ENCODE measurements around the gene SPPL3. TPM values are rescaled to one million over a fixed set of nuclear protein-coding genes. Genes with fewer than 3 reads are reported as not detected.

The SPPL3 gene, protein sequence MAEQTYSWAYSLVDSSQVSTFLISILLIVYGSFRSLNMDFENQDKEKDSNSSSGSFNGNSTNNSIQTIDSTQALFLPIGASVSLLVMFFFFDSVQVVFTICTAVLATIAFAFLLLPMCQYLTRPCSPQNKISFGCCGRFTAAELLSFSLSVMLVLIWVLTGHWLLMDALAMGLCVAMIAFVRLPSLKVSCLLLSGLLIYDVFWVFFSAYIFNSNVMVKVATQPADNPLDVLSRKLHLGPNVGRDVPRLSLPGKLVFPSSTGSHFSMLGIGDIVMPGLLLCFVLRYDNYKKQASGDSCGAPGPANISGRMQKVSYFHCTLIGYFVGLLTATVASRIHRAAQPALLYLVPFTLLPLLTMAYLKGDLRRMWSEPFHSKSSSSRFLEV
- 9.6 TPM in 2 replicates for total RNA-seq

DNA sequence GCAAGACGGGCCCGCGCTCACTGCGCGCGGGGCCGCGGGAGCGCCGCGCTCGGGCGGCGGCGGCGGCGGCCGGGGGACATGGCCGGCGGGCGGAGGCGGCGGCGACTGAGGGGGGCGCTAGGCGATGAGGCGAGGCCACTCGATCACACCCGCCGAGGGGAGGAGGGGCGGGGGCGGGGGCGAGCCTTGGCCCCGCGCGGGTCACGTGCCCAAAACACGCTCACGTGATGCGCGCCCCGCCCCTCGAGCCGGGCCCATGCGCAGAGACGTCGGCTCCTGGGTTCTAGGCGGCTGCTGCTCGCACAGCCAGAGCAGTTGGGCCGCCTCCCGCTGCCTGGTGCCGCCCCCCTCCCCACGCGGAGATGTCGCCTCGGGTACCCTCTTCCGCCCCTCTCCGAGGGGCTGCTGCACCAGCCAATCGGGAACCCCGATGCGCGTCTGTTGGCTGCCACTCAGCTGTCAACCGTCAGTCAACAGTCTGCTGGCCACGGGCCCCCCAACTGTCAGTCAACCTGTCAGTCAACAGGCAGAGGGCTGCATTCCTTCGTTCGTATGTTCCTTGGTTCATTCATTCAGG lies at the start of gene SPPL3:
Gene SPPL3, minus strand, starts transcription at position 162 of the 577 bp plus-strand sequence. CDS start 491 bp downstream, outside the sequence.

DNA sequence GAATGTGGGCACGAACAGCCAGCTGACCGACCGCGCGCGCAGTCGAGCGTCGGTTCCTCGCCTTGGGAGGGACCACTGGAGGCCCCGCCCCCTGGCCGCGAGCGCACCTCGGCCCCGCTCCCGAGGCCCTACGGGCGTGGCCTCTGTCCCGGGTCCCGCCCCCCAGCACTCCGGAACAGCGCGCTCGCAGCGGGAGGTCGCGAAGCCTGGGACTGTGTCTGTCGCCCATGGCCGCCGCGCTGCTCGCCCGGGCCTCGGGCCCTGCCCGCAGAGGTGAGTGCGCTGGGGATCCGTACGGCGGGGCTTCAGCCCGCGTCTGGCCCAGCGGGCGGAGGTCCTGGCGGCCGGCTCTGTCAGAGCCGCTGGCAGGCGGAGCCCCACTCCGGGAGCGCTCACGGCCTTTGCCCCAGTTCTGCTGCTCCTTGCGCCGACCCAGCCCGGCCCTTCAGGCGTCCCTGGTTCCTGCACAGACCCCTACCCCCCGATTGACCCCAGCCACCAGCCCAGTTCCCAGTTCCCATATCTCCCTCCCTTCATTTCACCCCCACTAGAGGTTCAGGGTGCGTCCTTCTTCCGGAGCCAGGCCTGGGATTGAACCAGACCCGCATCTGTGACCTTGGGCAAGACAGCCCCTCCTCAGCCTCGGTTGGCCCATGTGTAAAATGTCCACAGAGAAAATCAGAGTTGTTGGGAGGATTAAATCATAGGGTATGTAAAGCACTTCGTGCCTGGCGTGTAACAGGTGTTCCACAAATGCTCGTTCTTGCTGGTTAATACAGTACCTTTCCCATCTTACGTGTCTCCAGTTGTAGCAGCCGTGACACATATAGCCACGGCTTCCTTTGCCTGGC lies 178.3 kb downstream of the SPPL3 start, which contains the start of gene ACADS:
Gene ACADS, plus strand, starts transcription at position 168 of the 851 bp plus-strand sequence. Its CDS starts 60 bp downstream, at position 228.

Other genes starting within 250 kb of the SPPL3 start
- 64.7 and 110 TPM in 2 replicates for gene MLEC, start 217.2 kb downstream of the SPPL3 start, total RNA-seq
- gene UNC119B, start 193.9 kb downstream of the SPPL3 start, total RNA-seq = 14.0 and 16.8 TPM in 2 replicates
- 10.6 and 10.7 TPM in 2 replicates for gene ACADS, start 178.5 kb downstream of the SPPL3 start, total RNA-seq
- gene HNF1A, start 74.2 kb upstream of the SPPL3 start, total RNA-seq = not detected in 2 replicates
- gene C12orf43, start 112.1 kb upstream of the SPPL3 start, total RNA-seq = 12.5 and 18.0 TPM in 2 replicates
- gene OASL, start 134.9 kb upstream of the SPPL3 start, total RNA-seq = 0.73 and 1.6 TPM in 2 replicates
- gene P2RX7, start 228.5 kb upstream of the SPPL3 start, total RNA-seq = 0.59 and 1.8 TPM in 2 replicates

Measured in subcutaneous preadipocyte (primary cell).